BE2C (cell line): ENCODE measurements around the gene SORD.

Source experiments
- DNase-seq: peaks from one replicate; pipeline ENCODE4 v3.0.0-alpha.2; 2020
- H3K27me3 ChIP-seq: fragments of 250-450 bp; sonication (Bioruptor Pico); 2 replicates; pipeline ENCODE4 v1.5.1; 2020; ENCODE audit warnings: mild to moderate bottlenecking
- H3K36me3 ChIP-seq: fragments of 250-450 bp; sonication (Bioruptor Pico); 2 replicates; pipeline ENCODE4 v1.5.1; 2020; ENCODE audit warnings: mild to moderate bottlenecking
- H3K4me1 ChIP-seq: fragments of 250-450 bp; sonication (Bioruptor Pico); 2 replicates; pipeline ENCODE4 v1.5.1; 2020
- H3K4me3 ChIP-seq: 2 replicates; pipeline ENCODE4 v1.5.1; 2011; ENCODE audit warnings: low read depth, low read length
- H3K9me3 ChIP-seq: fragments of 250-450 bp; sonication (Bioruptor Pico); 2 replicates; pipeline ENCODE4 v1.5.1; 2020
- CTCF ChIP-seq: IDR thresholded peaks from 2 replicates; pipeline ENCODE4 v1.5.1; 2012; ENCODE audit warnings: mild to moderate bottlenecking, low read depth, low read length

Gene SORD

GRCh38 chr15:45091576-45091975 is 68.6 kb downstream of the SORD start:
- Histone ChIP-seq H3K4me3 (no peak overlapping the region), H3K9me3 (no peaks in the 10 kb centered on the region), H3K36me3 (no peaks in the 10 kb centered on the region), H3K27me3 (no peaks in the 10 kb centered on the region), H3K4me1 (peaks cover 21% of the 10 kb centered on the region)
- TF ChIP-seq CTCF, result no peak
- DNase-seq, result no peak

- DNase-seq, result no peak
- Histone ChIP-seq H3K36me3 (no peaks in the 10 kb centered on the region), H3K9me3 (no peaks in the 10 kb centered on the region), H3K27me3 (no peaks in the 10 kb centered on the region), H3K4me3 (no peak overlapping the region), H3K4me1 (peaks cover 16% of the 10 kb centered on the region)
- TF ChIP-seq CTCF, result no peak
Measured at GRCh38 chr15:45093013-45093412, 70.0 kb downstream of the SORD start.

- no peaks in the 10 kb centered on the region for H3K9me3 ChIP-seq
- no peaks in the 10 kb centered on the region for H3K27me3 ChIP-seq
- peaks cover 8% of the 10 kb centered on the region for H3K4me1 ChIP-seq
- no peak overlapping the region for H3K4me3 ChIP-seq
- no peaks in the 10 kb centered on the region for H3K36me3 ChIP-seq
- no peak for TF ChIP-seq CTCF
- no peak for DNase-seq
Measured at GRCh38 chr15:45093622-45094357, 70.8 kb downstream of the SORD start.

GRCh38 chr15:45094358-45094730 is 71.3 kb downstream of the SORD start:
- H3K4me3 ChIP-seq, result no peak overlapping the region
- H3K27me3 ChIP-seq, result no peaks in the 10 kb centered on the region
- no peak for TF ChIP-seq CTCF
- no peaks in the 10 kb centered on the region for H3K36me3 ChIP-seq
- no peaks in the 10 kb centered on the region for H3K9me3 ChIP-seq
- peaks cover 3% of the 10 kb centered on the region for H3K4me1 ChIP-seq
- DNase-seq, result no peak

- H3K4me1 ChIP-seq, result no peaks in the 10 kb centered on the region
- no peaks in the 10 kb centered on the region for H3K36me3 ChIP-seq
- DNase-seq, result no peak
- no peak overlapping the region for H3K4me3 ChIP-seq
- no peaks in the 10 kb centered on the region for H3K9me3 ChIP-seq
- no peaks in the 10 kb centered on the region for H3K27me3 ChIP-seq
- no peak for TF ChIP-seq CTCF
Measured at GRCh38 chr15:45095661-45096060, 72.7 kb downstream of the SORD start.

- H3K27me3 ChIP-seq, result no peaks in the 10 kb centered on the region
- H3K9me3 ChIP-seq, result no peaks in the 10 kb centered on the region
- no peaks in the 10 kb centered on the region for H3K4me1 ChIP-seq
- no peak for DNase-seq
- H3K4me3 ChIP-seq, result no peak overlapping the region
- no peaks in the 10 kb centered on the region for H3K36me3 ChIP-seq
- TF ChIP-seq CTCF, result no peak
Measured at GRCh38 chr15:45097466-45097865, 74.5 kb downstream of the SORD start.
